Mucosa of rectum (tissue), 2 donors: ENCODE measurements around the gene MICAL2.
A peak's percentile ranks its signal among the peaks of the same experiment; 100 is the strongest.

Experiments used
- H3K27ac ChIP-seq, 2 donors: one replicate each; pipeline ENCODE4 v1.7.0; 2013; ENCODE audit warnings: inconsistent platforms in 2 of 2, low read depth in 2 of 2, low read length in 2 of 2
- H3K27me3 ChIP-seq, 2 donors: one replicate each; pipeline ENCODE4 v1.7.0; 2013; ENCODE audit warnings: low read length in 2 of 2; ENCODE audit not compliant: control insufficient read depth in 2 of 2, insufficient read depth in 2 of 2
- H3K36me3 ChIP-seq, 2 donors: one replicate each; pipeline ENCODE4 v1.7.0; 2013; ENCODE audit warnings: low read length in 2 of 2; ENCODE audit not compliant: control insufficient read depth in 2 of 2, insufficient read depth in 2 of 2
- H3K4me1 ChIP-seq, 2 donors: one replicate each; pipeline ENCODE4 v1.7.0; 2013; ENCODE audit warnings: low read length in 2 of 2, mild to moderate bottlenecking in 1 of 2; ENCODE audit not compliant: control insufficient read depth in 2 of 2, insufficient read depth in 2 of 2
- H3K4me3 ChIP-seq, 2 donors: one replicate each; pipeline ENCODE4 v1.7.0; 2013; ENCODE audit warnings: low read length in 2 of 2
- H3K9ac ChIP-seq, 2 donors: one replicate each; pipeline ENCODE4 v1.7.0; 2013; ENCODE audit warnings: low read length in 2 of 2, low read depth in 1 of 2, mild to moderate bottlenecking in 1 of 2
- H3K9me3 ChIP-seq, 2 donors: one replicate each; pipeline ENCODE4 v1.7.0; 2013; ENCODE audit warnings: low read length in 2 of 2; ENCODE audit not compliant: control insufficient read depth in 2 of 2
- donor health status: healthy.
- donor health status: Normal muscosa, but diverticular disease.

MICAL2 gene

DNA sequence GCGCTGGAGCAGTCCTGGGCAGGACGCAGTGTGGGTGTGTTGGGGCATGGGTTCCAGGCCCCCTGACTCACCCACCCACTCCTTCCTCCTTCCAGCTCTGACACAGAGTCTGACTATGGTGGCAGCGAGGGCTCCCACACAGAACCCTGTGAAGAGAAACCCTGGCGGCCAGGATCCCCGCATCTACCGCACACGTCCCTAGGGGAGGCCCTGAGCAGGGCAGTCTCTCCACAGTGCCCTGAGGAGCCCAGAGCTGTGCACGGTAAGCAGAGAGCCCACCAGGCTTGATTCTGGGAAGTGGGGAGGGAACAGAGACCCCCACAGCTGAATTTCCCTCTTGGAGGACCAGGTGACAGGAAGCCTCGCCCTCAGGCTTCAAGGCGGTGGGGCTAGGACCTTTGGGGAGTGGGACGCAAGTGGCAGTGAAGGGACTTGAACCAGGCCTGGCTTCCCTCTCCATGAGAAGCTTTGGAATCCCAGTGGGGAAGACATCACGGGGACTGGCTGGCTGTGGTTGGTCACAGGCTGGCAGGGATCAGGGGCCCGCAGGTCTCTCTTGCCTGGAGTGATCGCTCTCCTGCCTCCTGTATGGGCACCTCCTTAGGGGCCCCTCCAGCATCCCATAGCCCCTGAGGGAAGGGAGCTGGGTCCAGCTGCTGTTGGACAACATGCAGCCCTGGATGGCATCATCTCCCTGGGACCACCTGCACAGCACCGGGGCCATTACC lies 170.6 kb downstream of the MICAL2 start:
- Histone ChIP-seq H3K27me3 (no peaks in the 10 kb centered on the region), H3K9me3 (no peaks in the 10 kb centered on the region), H3K4me3 (no peak overlapping the region), H3K36me3 (peaks cover 0 to 7% of the 10 kb centered on the region in 2 donors), H3K9ac (no peak overlapping the region), H3K27ac (no peak overlapping the region), H3K4me1 (peaks cover 0 to 4% of the 10 kb centered on the region in 2 donors)

DNA sequence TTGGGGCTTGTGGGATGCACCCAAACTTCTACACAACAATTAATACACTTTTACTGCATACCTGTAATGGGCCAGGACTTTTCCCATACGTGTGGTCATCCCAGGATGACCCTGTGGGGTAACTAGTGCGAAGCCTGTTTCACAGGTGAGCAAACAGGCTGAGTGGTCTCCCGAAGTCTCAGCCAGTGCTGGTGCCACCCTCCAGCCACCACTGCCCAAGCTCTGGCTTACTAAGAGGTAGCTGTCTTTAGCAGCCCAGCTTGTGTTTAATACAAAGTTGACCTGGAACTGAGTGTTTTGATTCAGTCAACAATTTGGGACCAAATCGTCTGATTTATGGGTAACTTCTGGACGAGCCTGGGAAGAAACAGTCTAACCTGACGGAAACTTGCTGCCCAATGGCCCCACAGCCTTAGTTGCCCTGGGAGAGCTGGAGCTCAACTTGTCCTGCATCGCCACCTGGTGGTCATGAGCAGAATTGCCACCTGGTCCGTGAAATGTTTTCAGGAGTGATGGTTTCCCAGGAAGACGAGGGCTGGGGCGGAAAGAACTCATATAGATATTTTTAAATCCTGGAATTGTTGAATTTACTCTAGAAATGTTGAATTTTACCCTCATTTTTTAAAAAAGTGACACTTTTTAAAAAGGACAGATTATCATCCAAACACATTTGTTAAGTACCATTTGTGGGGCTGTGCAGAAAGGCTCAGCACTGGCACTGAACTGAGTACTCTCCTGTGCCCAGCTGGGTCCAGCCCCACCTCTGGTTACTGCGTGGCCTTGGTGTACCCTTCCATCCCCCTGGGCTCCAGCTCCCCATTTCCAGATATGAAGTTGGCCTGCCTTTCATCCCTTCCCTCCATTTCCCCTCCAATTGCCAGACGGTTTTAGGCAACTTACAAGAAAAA lies 171.4 kb downstream of the MICAL2 start:
- Histone ChIP-seq H3K9ac (no peak overlapping the region), H3K4me3 (no peak overlapping the region), H3K27me3 (no peaks in the 10 kb centered on the region), H3K27ac (no peak overlapping the region), H3K9me3 (no peaks in the 10 kb centered on the region), H3K4me1 (peaks cover 0 to 4% of the 10 kb centered on the region in 2 donors), H3K36me3 (peaks cover 0 to 3% of the 10 kb centered on the region in 2 donors)

DNA sequence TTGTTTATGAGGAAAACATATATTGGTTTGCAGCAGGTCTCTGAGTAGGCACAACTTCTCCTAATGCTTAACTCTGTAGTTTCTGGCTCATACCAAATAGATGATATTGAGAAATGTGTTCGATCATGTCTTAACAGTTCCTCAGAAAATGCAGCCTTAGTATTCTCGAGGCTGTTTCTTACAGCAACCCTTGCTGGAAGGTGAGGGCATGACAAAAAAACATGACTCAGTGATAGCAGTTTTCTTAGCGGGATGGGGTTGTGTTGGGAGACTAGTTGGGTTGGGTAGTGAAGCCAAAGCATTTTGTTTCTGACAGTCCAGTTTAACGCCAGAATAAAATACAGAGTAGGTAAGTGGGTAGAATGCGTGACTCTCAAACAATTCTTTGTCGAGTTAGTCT lies 172.3 kb downstream of the MICAL2 start:
- Histone ChIP-seq H3K4me1 (peaks cover 3 to 7% of the 10 kb centered on the region in 2 donors), H3K4me3 (no peak overlapping the region), H3K36me3 (peaks cover 1 to 3% of the 10 kb centered on the region in 2 donors), H3K27me3 (no peaks in the 10 kb centered on the region), H3K27ac (no peak overlapping the region), H3K9me3 (no peaks in the 10 kb centered on the region), H3K9ac (no peak overlapping the region)

DNA sequence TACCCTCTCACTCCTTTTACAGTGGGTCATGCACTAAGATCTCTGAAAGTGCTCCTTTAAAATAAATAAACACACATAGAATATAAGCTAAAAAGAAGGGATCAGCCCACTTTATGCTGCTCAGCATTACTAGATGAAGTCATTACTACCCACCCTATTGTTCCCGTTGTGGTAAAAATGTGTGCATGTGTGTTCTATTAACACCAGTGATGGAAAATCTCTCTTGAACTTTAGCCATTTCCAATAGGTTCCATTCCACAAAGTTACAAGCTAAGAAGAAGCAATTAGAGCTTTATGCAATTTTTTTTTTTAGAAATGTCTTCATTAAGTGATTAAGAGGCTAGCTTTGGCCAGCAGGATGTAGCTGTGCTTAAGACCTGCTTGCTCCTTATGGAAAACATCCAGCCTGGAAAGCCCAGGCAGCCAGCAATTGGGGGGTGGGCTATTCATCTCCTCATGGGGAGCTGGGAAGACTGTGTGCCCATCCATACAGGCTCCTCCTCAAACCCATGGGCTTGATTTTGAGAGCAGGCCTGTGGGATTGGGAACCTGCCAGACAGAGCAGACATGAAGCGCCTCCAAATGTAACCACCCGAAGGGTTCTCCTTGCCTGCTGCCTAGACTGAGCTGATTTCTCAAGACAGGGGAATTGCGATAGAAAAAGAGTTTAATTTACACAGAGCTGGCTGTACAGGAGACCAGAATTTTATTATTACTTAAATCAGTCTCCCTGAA lies 174.1 kb downstream of the MICAL2 start:
- Histone ChIP-seq H3K4me1 (peaks cover 3 to 5% of the 10 kb centered on the region in 2 donors), H3K27ac (no peak overlapping the region), H3K27me3 (no peaks in the 10 kb centered on the region), H3K36me3 (peaks cover 2 to 3% of the 10 kb centered on the region in 2 donors), H3K9me3 (no peaks in the 10 kb centered on the region), H3K4me3 (no peak overlapping the region), H3K9ac (no peak overlapping the region)

DNA sequence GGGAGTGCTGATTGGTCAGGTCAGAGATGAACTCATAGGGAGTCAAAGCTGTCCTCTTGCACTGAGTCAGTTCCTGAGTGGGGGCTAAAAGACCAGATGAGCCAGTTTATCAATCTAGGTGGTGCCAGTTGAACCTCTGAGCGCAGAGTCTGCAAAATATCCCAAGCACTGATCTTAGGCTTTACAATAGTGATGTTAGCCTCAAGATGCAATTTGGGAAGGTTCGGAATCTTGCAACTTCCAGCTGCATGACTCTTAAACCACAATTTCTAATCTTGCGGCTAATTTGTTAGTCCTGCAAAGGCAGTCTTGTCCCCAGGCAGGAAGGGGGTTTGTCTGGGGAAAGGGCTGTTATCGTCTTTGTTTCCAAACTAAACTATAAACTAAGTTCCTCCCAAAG lies 174.7 kb downstream of the MICAL2 start:
- Histone ChIP-seq H3K9me3 (no peaks in the 10 kb centered on the region), H3K4me3 (no peak overlapping the region), H3K9ac (no peak overlapping the region), H3K4me1 (peaks cover 3 to 5% of the 10 kb centered on the region in 2 donors), H3K36me3 (peaks cover 2 to 3% of the 10 kb centered on the region in 2 donors), H3K27me3 (no peaks in the 10 kb centered on the region), H3K27ac (no peak overlapping the region)

DNA sequence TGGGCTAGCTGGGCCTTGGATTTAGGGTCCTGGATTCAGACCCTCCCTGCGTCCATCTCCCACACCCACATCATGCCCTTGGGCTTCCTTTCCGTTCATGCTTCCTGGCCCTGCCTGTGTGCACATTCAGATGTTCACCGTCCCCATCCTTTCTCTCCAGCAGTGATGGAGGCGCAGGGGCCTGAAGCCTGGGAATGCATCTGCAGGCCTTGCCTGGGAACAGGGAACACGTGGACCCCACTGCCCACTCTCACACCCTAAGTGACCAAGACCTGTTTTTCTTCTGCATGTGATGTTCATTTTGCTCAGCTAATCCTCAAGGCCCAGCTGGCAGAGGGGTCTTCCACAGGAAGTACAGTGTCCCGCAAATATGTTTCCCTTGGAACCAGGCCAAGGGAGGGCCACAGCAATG lies 175.4 kb downstream of the MICAL2 start:
- peak overlapping the region in 1 of 2 donors; percentile 10 for H3K27ac ChIP-seq
- H3K9me3 ChIP-seq, result no peaks in the 10 kb centered on the region
- H3K4me1 ChIP-seq, result peaks cover 3 to 5% of the 10 kb centered on the region in 2 donors
- no peak overlapping the region for H3K4me3 ChIP-seq
- no peaks in the 10 kb centered on the region for H3K27me3 ChIP-seq
- peaks cover 2 to 3% of the 10 kb centered on the region in 2 donors for H3K36me3 ChIP-seq
- no peak overlapping the region for H3K9ac ChIP-seq

DNA sequence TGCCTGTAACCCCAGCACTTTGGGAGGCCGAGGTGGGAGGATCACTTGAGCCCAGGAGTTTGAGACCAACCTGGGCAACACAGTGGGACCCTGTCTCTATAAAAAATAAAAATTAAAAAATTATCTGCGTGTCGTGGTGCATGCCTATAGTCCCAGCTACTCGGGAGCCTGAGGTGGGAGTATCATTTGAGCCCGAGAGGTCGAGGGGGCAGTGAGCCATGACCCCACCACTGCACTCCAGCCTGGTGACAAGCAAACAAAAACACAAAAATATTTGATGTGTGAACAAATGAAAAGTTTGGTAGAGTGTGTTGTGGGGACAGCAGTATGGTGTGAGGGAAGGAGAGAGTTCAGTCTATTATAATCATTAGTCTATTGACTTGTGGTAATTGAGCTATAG lies 176.2 kb downstream of the MICAL2 start:
- no peak overlapping the region for H3K9ac ChIP-seq
- no peaks in the 10 kb centered on the region for H3K9me3 ChIP-seq
- no peak overlapping the region for H3K4me3 ChIP-seq
- H3K36me3 ChIP-seq, result peaks cover 2 to 3% of the 10 kb centered on the region in 2 donors
- H3K4me1 ChIP-seq, result peaks cover 3 to 5% of the 10 kb centered on the region in 2 donors
- no peaks in the 10 kb centered on the region for H3K27me3 ChIP-seq
- peak overlapping the region; percentile 40 to 45 for H3K27ac ChIP-seq

DNA sequence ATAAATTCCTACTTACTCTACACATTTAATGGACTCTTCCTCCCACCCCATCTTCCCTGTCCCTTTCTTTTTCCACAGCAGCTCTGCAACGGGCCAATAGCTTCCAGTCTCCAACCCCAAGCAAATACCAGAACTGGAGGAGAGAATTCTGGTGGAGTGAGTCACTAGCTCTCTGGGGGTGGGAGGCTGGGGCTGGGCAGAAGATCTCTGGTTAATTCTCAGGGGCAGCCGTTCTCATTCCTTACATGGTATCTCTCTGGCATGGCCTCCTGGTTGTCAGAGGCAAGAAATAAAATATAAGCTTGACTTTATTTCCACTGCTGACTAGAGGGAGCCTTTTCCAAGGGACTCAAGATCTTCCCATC lies 176.6 kb downstream of the MICAL2 start:
- no peak overlapping the region for H3K9ac ChIP-seq

DNA sequence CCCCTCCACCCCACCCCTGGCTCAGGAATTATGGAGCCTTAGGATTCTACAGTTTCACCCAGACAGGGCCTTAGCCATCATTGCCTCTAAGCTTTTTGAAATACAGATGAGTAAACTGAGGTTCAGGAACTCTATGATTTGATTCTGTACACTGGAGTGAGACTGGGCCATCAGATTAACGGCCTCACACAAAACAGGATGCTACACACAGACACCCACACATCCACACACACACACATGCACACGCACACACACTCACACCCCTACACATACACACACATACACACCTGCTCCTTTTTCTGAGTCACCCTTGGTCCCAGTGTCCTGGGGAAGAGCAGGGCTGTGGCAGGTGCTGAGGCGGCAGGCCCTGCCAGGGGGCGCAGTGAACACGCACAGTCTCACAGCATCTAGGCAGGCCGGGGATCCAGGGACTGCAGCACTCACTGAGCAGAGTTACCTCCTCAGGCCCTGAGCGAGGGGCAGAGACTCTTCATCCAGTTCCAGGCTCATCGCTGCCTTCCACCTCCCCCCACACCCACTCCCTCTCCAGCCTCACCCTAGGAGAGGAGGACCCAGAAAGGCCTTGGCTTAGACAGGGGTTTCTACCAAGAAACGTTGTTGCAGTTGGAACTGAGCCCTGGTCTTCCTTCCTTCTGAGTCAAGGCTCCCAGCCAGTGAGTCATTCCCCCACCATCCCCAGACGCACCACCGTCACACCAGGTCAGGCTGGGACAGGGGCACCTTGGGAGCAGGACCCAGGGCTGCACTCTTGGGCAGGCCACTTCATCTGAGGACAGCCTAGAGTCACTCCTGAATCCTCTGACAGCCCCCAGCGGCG lies 177.2 kb downstream of the MICAL2 start:
- peaks cover 2 to 3% of the 10 kb centered on the region in 2 donors for H3K36me3 ChIP-seq
- H3K4me1 ChIP-seq, result peaks cover 3 to 5% of the 10 kb centered on the region in 2 donors
- no peaks in the 10 kb centered on the region for H3K9me3 ChIP-seq
- H3K27me3 ChIP-seq, result no peaks in the 10 kb centered on the region
- H3K27ac ChIP-seq, result peak overlapping the region; percentile 67 to 81
- H3K9ac ChIP-seq, result no peak overlapping the region
- no peak overlapping the region for H3K4me3 ChIP-seq

More for the DNA sequence above, 176.6 kb downstream of the MICAL2 start:
- peaks cover 3 to 5% of the 10 kb centered on the region in 2 donors for H3K4me1 ChIP-seq
- peaks cover 2 to 3% of the 10 kb centered on the region in 2 donors for H3K36me3 ChIP-seq
- no peaks in the 10 kb centered on the region for H3K9me3 ChIP-seq
- H3K27me3 ChIP-seq, result no peaks in the 10 kb centered on the region
- H3K4me3 ChIP-seq, result no peak overlapping the region
- peak overlapping the region; percentile 67 to 81 for H3K27ac ChIP-seq
